ENCODE results near the gene LCNL1. TPM values are rescaled to one million over a fixed set of nuclear protein-coding genes. Genes with fewer than 3 reads are reported as not detected.

The LCNL1 gene
- total and polyA plus RNA-seq, 2 donors (not counting 1 experiment from before 2014, with no cell fraction given) = not detected

DNA sequence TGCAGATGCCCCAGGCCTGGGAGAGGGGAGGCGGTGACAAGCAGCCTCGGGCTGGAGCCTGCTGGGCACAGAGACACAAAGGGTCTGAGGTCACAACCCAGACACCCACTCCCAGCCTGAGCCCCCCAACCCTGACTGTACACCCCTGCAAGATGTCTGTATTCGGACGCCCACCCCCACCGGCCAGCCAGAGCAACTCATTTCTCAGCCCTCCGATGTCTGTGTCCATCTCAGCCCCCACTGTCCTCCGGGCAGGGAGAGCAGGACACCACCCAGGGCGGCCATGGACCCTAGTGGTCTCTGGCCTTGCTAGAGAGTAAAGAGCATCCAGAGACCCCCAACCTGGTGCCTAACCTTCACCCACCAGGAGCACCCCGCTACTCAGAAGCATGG, 26.9 kb upstream of the LCNL1 start:
- DNase-seq (no peak), ATAC-seq (ENCODE audit: low read depth) (no peak)
- POLR2A ChIA-PET = no interaction called here
- Histone ChIP-seq H3K4me1 (ENCODE audit: control insufficient read depth in 2 of 2, insufficient read depth in 2 of 2, low read length in 2 of 2) (no peaks in the 10 kb centered on the region), H4K20me1 (ENCODE audit: control insufficient read depth, insufficient read depth, low read length, poor library complexity, severe bottlenecking) (no peaks in the 10 kb centered on the region), H2AFZ (ENCODE audit: insufficient read depth, low read depth, low read length, poor library complexity, severe bottlenecking) (no peak overlapping the region), H3K9me3 (ENCODE audit: control extremely low read depth in 1 of 3, control insufficient read depth in 2 of 3, insufficient read depth in 1 of 3, low read length in 2 of 3) (peaks cover 0 to 2% (median 0%) of the 10 kb centered on the region in 3 donors), H3K4me3 (ENCODE audit: control extremely low read depth in 1 of 5, extremely low read depth in 1 of 5, insufficient read depth in 1 of 5, low read depth in 2 of 5, low read length in 4 of 5) (no peak overlapping the region), H3K27me3 (replicated peaks in 1 of 4; ENCODE audit: control extremely low read depth in 1 of 4, control insufficient read depth in 3 of 4, insufficient read depth in 4 of 4, low read length in 3 of 4) (peaks cover 0 to 6% (median under 1%) of the 10 kb centered on the region in 4 experiments), H3K9ac (ENCODE audit: low read length) (no peak overlapping the region), H3K27ac (ENCODE audit: low read length in 2 of 2) (no peak overlapping the region), H3K4me2 (replicated peaks; ENCODE audit: low read depth, low read length, poor library complexity, severe bottlenecking) (no peak overlapping the region), H3K36me3 (replicated peaks in 1 of 2; ENCODE audit: control extremely low read depth in 1 of 2, control insufficient read depth in 1 of 2, extremely low read depth in 1 of 2, insufficient read depth in 2 of 2, low read length in 1 of 2) (no peaks in the 10 kb centered on the region), H3K79me2 (ENCODE audit: control insufficient read depth, insufficient read depth, low read length) (no peaks in the 10 kb centered on the region)
- WGBS (ENCODE audit: insufficient coverage) = 91% methylated on average over 9 of the region's 9 CpGs
- Mint-ChIP-seq H3K9me3 (ENCODE audit: insufficient read depth) (no peaks in the 10 kb centered on the region), H3K4me1 (no peaks in the 10 kb centered on the region), H3K4me3 (no peak overlapping the region), H3K27ac (no peak overlapping the region), H3K27me3 (no peaks in the 10 kb centered on the region)
- CTCF ChIA-PET = no interaction called here
- intact Hi-C loops (cut with micrococcal nuclease) = no loop called here
- TF ChIP-seq, protein P1, sequence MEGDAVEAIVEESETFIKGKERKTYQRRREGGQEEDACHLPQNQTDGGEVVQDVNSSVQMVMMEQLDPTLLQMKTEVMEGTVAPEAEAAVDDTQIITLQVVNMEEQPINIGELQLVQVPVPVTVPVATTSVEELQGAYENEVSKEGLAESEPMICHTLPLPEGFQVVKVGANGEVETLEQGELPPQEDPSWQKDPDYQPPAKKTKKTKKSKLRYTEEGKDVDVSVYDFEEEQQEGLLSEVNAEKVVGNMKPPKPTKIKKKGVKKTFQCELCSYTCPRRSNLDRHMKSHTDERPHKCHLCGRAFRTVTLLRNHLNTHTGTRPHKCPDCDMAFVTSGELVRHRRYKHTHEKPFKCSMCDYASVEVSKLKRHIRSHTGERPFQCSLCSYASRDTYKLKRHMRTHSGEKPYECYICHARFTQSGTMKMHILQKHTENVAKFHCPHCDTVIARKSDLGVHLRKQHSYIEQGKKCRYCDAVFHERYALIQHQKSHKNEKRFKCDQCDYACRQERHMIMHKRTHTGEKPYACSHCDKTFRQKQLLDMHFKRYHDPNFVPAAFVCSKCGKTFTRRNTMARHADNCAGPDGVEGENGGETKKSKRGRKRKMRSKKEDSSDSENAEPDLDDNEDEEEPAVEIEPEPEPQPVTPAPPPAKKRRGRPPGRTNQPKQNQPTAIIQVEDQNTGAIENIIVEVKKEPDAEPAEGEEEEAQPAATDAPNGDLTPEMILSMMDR (IDR thresholded peaks at IDR 0.05) = no peak
- TF ChIP-seq EZH2 (IDR thresholded peaks at IDR 0.05; ENCODE audit: borderline replicate concordance, insufficient read depth, low read depth, low read length, poor library complexity, severe bottlenecking) = no peak

DNA sequence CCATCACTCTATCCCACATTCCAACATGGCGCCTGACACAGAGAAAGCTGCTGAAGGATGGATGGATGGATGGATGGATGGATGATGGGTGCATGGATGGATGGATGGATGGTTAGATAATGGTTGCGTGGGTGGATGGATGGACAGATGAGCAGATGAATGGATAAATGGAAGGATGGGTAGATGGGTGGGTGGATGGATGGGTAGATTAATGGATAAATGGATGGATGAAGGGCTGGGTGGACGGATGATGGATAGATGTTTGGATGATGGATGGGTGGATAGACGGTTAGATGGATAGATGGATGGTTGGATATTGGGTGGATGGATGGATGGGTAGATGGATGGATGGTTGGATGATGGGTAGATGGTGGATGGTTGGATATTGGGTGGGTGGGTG, 26.2 kb upstream of the LCNL1 start:
- Histone ChIP-seq H3K4me2 (replicated peaks; ENCODE audit: low read depth, low read length, poor library complexity, severe bottlenecking) (no peak overlapping the region), H3K4me1 (ENCODE audit: control insufficient read depth in 2 of 2, insufficient read depth in 2 of 2, low read length in 2 of 2) (no peaks in the 10 kb centered on the region), H3K9me3 (ENCODE audit: control extremely low read depth in 1 of 3, control insufficient read depth in 2 of 3, insufficient read depth in 1 of 3, low read length in 2 of 3) (peaks cover 0 to 2% (median 0%) of the 10 kb centered on the region in 3 donors), H4K20me1 (ENCODE audit: control insufficient read depth, insufficient read depth, low read length, poor library complexity, severe bottlenecking) (no peaks in the 10 kb centered on the region), H3K79me2 (ENCODE audit: control insufficient read depth, insufficient read depth, low read length) (no peaks in the 10 kb centered on the region), H3K4me3 (ENCODE audit: control extremely low read depth in 1 of 5, extremely low read depth in 1 of 5, insufficient read depth in 1 of 5, low read depth in 2 of 5, low read length in 4 of 5) (no peak overlapping the region), H3K27me3 (replicated peaks in 1 of 4; ENCODE audit: control extremely low read depth in 1 of 4, control insufficient read depth in 3 of 4, insufficient read depth in 4 of 4, low read length in 3 of 4) (peaks cover 0 to 6% (median under 1%) of the 10 kb centered on the region in 4 experiments), H3K27ac (ENCODE audit: low read length in 2 of 2) (no peak overlapping the region), H3K9ac (ENCODE audit: low read length) (no peak overlapping the region), H2AFZ (ENCODE audit: insufficient read depth, low read depth, low read length, poor library complexity, severe bottlenecking) (no peak overlapping the region), H3K36me3 (replicated peaks in 1 of 2; ENCODE audit: control extremely low read depth in 1 of 2, control insufficient read depth in 1 of 2, extremely low read depth in 1 of 2, insufficient read depth in 2 of 2, low read length in 1 of 2) (no peaks in the 10 kb centered on the region)
- Mint-ChIP-seq H3K4me1 (no peaks in the 10 kb centered on the region), H3K4me3 (no peak overlapping the region), H3K27ac (no peak overlapping the region), H3K9me3 (ENCODE audit: insufficient read depth) (no peaks in the 10 kb centered on the region), H3K27me3 (no peaks in the 10 kb centered on the region)
- no peak for DNase-seq
- CTCF ChIA-PET = no interaction called here
- 88% methylated on average over 3 of the region's 4 CpGs for WGBS (ENCODE audit: insufficient coverage)
- no peak for ATAC-seq (ENCODE audit: low read depth)
- POLR2A ChIA-PET = no interaction called here
- TF ChIP-seq EZH2 (IDR thresholded peaks at IDR 0.05; ENCODE audit: borderline replicate concordance, insufficient read depth, low read depth, low read length, poor library complexity, severe bottlenecking) = no peak
- TF ChIP-seq, protein P1 (IDR thresholded peaks at IDR 0.05) = no peak
- intact Hi-C loops (cut with micrococcal nuclease) = no loop called here
